MV-4-11 (cell line): ENCODE data around the gene SERPINB7.

Experiments
- DNase-seq: peaks from one replicate; lab custom pipeline; 2025; lab: John Stamatoyannopoulos, UW

SERPINB7 gene

DNA sequence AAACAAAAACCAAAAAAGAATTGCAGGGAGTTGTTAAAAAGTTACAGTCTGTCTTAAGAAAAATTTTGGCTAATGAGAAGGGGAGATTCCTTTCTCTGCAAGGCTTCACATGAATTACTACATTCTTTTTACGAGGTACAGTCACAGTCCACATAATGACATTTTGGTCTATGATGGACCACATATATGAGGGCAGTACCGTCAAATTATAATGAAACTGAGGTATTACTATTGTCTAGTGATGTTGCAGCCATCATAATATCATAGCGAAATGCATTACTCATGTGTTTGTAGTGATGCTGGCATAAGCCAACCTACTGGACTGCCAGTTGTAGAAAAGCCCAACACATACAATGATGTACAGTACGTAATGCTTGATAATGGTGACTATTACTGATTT is 12.5 kb downstream of the SERPINB7 start:
- DNase-seq = no peak

DNA sequence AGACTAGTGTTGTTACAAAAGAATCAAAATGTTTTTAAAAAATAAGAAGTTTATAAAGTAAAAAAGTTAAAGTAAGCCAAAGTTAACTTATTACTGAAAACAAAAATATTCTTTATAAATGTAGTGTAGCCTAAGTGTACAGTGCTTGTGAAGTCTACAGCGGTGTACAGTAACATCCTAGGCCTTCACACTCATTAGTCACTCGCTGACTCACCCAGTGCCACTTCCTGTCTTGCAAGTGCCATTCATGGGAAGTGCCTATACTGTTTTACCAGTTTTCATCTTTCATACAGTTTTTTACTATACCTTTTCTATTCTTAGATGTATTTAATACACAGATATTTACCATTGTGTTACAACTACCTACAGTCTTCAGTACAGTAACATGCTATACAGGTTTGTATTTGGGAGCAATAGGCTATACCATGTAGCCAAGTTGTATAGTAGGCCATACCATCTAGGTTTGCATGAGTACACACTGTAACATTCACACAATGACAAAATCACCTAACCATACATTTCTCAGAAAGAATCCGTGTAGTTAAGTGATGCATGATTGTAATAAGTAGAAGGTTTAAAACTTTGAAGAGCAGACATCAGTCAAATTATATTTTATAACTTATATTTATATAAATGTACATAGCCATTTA is 13.4 kb downstream of the SERPINB7 start:
- peak; percentile 86 for DNase-seq

DNA sequence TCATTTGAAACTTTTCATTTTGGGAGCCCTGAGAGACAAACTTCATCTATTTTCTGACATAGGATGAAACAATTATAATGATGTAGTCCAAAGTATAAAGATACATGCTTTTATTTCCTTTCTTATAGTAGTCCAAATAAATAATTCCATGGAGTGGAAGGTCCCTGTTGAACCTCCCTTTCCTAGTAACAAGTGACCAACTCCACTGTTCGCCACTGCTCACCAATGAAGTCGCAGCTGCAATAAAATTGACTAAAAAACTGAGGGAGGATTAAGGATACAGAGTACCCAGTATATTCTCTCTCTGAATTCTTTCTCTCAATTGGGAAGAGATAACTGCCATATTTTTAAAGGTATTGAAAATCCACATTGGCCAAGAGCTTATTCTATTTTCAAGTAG is 14.1 kb downstream of the SERPINB7 start:
- DNase-seq = no peak

DNA sequence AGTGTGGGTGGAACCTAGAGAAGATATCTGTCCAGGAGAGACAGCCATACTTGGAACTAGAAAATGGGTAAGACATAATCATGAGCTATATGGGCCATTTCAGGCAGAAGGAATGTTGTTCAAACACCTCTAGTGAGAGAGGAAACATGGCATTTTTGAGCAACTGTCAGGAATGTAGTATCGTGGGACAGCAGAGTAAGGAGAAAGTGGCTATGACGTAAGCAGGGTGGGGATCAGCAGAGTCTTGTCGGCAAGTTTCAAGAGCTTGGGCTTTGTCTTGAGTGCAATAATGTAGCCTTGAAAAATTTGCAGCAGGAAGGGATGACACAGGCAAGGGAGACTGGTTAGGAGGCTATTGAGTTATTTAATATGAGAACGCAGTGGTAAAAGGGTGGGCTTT is 20.4 kb downstream of the SERPINB7 start:
- DNase-seq = no peak

DNA sequence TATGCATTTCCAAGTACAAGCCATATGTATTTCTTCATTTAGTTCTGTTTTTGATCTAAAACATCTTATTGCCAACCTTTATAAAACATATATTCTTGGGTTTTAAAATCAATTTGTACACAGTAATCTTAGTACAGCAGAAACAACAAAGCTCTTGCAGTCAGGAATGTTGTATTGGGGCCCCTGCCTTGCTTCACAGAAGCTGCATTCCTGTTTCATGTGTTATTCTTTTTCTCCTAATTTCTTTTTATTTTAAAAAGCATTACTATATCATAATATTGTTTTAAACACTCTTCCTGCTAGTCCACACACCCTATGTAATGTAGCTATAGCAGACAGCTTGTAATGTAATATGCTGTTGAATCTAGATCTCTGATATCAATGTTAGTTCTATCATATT is 24.0 kb downstream of the SERPINB7 start:
- DNase-seq = no peak

DNA sequence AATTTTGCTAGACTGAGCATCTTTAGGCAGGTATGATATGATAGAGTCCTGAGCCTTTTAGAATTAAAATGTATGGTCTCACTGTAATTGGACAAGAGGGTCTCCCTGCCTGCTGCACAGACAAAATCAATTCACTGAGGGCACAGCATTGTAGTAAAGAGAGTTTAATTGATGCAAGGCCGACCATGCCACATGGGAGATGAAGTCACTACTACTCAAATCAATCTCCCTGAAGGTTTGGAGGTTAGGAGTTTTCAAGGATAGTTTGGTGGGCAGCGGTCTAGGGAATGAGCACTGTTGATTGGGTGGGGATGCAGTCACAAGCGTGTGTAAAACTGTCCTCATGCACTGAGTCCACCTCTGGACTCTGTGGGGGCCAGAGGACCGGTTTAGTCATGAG is 26.1 kb downstream of the SERPINB7 start:
- no peak for DNase-seq

DNA sequence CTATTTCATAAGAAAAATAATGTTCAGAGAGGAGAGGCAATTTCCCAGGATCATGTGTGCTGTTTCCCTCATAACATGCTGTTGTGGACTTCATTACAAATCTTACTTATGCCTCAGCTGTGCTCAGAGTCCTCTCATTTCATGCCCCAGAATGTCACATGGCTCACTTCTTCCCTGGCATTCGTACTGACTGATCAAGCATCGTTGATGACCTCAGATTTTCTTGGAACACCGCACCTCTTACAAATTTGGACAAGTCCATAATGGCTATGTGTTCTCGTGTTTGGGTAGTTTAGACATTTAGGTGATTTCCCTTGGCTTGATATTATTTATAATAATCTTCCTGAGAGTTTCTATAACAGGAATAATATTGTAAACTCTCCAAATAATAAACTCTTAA is 32.9 kb downstream of the SERPINB7 start:
- DNase-seq = no peak

DNA sequence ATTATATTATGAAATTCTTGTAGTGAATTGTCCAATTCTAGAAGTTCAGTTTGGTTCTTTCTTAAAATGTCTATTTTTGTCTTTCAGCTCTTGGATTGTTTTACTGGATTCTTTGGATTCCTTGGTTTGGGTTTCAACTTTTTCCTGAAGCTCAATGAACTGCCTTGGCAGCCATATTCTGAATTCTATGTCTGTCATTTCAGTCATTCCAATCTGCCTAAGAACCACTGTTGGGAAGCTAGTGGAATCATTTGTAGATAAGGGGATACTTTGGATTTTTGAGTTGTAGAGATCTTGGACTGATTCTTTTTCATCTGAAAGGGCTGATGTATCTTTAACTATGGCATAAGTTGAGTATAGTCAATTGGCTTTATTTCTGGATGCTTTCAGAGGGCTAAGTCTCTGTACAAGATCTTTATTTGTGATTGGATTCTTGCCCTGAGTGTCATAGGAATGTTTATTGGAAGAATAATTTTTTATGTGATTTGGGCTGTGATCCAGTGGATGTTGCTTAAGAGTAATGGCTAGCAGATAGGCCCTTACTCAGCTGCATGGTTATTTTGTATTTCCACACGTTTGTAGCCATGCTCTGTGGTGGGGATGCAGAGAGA is 42.3 kb downstream of the SERPINB7 start:
- DNase-seq = no peak

DNA sequence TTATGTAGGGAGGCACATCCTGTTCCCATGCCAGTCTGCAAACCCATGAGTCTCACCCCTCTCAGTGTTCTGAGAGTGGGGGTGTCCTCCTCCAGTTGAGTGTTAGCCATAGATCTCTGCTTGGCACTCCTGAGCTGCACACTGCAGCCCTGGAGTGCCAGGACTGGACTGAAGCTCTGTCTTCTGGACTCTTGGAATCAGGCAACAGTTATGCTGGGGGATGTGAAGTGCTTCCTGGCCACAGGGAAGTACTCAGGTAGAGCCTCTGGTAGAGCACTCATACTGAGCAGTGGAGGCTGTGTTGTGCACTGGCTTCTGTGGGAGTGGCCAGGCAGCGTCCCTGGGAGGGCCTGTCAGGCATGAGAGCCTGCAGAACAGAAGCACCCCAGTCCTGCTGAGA is 43.0 kb downstream of the SERPINB7 start:
- no peak for DNase-seq

DNA sequence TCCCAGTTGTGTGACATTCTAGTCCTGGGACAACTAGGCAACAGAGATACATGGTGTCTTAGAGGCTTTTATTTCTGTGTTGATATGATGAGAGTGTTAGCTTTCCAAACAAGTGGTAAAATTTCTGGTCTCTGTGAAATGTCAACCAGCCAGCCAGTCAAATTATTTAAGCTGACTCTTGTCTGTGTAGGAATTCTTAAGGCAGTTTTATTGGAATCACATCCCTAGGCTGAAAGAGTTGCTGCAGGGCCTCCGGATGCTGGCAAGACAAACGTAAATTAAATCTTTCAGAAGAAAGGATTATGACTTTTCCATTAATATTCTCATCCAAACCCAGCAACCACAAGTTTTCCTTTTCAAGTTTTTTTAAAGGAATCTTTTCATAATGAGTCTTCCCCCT is 44.6 kb downstream of the SERPINB7 start:
- DNase-seq = no peak

DNA sequence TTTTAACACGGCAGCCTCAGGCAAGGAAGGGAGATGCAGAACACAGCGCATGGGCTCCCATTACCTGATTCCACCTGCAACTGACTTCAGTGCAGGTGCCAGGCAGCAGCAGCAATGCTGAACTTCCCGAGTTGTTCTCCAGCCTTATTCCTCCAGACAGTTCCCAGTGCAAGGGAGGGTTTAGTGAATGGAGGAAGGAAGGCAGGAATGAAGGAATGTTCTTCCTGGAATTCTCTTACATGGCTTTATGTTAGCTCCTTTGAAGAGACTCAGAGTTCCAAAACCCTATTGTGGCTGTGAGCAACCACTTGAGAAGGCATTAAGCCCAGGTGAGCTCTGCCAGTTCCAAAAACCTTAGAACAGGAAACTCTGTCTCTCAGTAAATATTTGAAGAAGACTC is 45.5 kb downstream of the SERPINB7 start:
- DNase-seq = no peak

DNA sequence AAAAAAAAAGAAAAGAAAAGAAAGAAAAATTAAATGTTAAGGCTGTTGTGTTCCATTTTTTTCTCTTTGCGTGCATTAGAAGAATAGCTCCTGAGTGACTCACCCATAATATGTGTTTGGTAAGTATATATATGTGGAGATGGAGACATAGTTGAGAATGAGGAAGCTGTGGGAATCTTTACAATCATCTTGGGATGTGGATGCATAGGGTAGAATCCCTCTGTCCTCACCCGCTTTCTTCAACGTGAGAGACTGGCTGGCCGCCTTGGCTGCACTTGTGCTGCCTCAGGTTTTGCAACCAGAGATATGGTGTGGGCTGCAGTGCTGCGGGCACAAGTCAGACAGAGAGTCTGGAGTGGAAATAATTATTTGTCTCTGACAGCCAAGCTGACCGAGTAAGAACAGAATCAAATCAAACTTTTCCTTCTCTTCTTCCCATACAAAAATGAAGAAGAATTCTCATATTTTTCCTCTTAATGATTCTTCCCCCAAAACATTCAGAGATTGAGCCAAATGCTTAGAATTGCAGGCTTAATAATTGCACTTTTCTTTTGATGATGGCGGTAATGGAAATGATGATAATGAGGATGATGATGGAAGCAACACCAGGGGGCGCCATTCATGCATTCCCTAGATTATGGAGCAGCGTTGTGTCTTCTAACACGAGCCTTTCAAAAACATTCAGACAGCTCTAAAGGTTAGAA is 48.5 kb downstream of the SERPINB7 start:
- peak; percentile 40 for DNase-seq

DNA sequence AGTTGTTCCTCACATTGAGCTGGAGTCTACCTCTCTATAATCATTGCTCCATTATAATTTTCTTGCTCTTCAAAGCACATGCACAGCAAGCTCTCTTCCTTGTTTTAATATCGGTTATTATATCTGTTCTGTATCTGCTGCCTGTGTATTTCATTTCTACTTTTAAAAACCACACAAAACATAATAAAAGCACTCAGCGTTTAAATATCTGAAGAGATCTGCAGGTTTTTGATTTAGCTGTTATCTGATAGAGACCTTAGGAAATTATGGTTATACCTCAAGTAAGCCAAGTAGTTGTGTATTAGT is 49.0 kb downstream of the SERPINB7 start:
- DNase-seq = no peak

DNA sequence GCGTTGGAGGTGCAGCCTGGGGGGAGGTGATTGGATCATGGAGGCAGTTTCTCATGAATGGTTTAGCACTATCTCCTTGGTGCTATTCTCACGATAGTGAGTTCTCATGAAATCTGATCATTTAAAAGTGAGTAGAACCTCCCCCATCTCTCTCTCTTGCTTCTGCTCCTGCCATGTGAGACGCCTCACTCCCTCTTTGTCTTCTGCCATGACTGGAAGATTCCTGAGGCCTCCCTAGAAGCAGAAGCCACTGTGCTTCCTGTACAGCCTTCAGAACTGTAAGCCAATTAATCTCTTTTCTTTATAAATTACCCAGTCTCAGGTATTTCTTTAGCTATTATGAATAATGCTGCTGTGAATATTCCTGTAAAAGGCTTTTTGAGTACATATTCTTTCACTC is 52.9 kb downstream of the SERPINB7 start:
- no peak for DNase-seq

DNA sequence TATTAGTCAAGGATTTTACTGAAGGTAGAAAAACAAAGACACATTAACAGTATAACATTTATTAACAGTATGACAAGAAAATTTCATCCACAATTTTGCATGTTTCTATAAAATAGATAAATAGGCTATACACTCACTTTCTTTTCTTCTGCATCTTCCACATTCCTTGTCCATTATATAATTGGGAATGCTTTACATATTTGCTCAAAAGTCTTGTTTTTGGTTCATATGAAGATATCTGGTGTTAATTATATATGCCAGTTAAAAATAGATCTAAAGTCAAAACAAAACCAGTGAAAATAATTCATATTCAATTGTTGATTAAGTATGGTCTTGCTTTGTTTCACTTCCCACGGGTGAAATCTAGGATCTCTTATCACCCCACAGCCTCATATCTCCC is 53.4 kb downstream of the SERPINB7 start:
- DNase-seq = no peak

DNA sequence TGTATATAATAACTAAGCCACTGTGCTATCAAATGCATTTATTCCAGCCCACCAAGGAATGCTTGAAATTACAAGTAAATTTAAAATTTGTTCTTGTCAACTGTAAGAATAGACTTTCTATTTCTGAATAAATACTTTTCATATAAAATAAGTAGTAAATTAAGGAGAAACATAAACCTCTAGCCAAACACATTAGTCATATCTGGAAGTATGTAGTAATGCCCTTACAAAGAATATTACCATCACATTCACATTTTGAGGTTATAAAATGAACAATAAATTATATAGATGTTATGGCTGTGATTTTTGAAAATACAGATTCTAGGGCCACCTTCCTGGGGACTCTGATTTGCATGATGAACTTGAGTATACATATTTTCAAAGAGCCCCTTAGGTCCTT is 54.7 kb downstream of the SERPINB7 start:
- DNase-seq = no peak

DNA sequence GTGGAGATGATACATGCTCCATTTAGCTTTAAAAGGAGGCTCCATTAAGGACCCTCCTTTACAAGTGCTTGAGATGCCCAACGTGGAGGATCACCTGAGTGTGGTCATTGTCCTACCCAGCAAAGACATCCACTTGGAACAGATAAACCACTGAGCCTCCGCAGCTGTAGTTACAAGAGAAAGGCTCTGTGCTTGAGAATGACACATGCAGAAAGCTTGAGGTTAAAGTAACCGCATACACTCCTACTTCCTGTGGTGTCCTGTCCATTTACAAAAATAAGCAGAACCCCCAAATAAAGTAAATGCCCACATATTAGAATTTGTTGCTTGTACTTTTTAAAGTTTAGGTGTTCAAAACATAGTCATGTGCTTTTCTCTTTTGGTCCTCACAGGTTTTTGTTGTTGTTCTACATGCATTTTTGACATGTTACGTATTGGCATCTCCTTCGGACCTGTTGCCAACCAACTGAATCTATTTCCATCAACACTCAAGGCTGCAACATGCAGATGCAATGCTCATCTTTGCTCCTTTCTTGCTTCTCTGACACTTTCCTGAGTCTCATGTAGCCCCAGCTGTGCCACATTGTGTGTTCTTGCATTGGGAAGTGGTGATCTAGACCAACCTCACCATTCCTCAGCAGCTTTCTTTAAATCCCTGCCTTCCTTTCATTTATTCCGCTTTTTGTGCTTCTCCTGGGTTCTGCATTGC is 56.0 kb downstream of the SERPINB7 start:
- DNase-seq = peak; percentile 84

DNA sequence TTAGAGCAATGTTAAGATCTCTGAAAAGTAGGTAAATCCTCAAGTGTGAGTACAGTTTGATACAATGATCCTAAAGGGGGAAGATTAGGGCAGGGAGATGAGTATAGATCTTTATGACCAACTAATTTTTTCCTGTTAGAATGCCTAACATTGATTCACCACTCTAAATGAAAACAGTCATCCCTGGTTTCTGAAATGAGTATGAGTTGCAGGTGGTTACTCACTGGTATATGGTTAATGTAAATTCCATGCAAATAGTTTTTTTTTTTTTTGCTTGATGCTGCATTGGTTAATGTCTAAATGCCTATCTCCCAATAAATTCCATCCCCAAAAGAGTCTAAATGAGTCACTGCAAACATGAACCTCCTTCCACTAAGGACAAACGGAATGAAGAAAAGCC is 57.3 kb downstream of the SERPINB7 start:
- DNase-seq = no peak

DNA sequence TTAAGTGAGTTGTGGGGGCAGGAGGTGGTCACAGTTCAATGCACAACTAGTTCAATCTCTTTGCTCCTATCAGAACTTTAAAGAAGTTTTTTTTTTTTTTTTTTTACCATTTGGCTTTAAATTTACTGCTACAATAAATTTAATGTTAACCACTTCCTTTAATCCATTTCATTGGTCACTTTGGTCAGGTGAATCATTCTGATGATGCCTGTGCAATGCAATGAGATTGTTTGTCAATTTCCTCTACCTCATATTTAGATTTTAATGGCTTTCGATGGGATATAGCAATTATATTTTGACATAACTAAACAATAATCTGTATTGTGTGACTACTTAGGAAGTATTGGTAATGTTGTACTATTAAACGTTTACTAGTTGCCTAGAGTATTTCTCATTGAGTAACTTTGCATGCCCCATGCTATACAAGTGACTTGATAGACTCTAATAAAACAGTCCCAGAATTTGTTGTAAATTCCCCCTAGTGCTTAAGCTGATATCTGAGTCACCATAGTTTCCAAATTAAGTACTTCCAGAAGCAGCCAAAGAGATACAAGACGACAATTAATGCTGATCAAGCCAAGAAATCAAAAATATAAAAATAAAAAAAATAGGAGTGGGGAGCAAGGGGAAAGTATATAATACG is 59.4 kb downstream of the SERPINB7 start:
- no peak for DNase-seq

DNA sequence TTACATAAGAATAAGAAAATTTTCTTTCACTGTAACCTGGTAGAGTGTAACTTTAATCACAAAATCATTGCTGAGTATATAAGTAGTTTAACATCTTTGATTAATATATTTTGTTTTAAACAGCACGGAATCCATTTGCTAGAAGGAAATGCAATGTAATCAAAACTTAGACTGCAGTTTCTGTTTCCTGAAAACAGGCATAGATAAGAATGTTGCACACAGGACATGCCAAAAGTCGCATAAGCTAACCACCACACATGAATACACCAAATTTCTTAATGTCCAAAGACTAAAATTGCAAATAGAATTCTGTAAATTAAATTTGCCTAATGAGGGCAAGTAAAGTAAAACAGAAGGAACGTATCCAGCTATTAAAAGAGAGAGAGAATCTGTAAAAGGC is 61.2 kb downstream of the SERPINB7 start:
- no peak for DNase-seq

DNA sequence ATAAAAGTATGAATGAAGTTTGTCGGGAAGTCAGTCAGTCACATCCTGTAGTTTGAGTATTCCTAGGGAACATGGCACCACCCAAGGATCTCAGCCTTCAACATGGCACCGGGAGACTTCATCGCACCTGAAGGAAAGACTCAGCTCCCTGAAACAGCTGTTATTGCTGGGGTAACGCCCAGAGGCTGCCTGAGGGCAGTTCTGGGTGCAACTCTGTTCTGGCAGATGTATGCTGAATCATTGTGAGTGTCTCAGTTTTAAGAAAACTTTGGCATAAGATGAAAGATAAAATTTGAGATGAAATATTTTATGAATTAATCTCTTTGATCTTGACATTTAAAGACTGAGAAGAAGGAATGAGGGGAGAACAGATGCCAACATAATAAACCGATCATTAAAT is 62.4 kb downstream of the SERPINB7 start:
- DNase-seq = no peak

DNA sequence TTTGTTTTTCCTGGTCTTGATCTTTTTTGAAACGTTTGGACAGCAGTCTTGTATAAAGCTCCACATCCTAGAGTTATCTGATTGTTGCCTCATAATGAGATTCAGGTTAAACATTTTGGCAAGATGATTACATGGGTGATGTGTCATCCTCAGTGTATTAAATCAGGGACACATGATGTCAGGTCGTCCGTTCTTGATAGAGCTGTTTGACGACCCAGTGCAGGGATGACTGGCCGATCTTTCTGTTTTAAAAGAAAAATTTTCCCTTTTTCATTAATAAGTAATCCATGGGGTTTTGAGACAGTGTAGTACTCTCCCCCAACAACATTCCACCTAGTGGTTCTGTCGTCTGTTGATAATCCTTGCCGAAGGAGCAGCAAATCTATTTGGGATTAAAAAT is 67.8 kb downstream of the SERPINB7 start:
- no peak for DNase-seq

DNA sequence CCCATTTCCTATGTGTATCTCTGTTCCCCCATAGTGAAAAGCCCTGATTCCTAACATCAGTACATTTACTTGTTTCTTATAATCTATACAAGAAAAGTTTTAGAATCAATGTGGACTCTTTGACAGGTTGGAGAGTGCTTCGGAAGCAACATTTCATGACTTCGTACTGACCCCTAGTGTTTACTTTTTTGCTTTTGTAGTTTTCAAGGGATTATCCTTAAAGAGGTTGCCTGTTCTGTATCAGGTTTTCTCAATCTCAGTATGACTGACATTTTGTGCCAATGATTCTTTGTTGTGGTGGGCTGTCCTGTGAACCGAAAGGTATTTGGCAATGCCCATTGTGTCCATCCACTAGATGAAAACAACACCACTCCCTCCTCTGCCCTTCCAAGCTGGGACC is 69.0 kb downstream of the SERPINB7 start:
- DNase-seq = peak; percentile 47
